GM21526 (cell line): ENCODE results near the gene PTPRN2.
"Not testable (repeated sequence)": the region's sequence is repeated elsewhere in the genome, so short reads cannot be mapped to it uniquely, and the experiment has no call there.

Source experiments
- ATAC-seq: cut with Tn5 transposase; IDR thresholded peaks from one replicate; pipeline ENCODE4 v1.9.1; 2021; ENCODE audit warnings: moderate library complexity; ENCODE audit not compliant: unreplicated experiment, low FRiP score

The PTPRN2 gene

DNA sequence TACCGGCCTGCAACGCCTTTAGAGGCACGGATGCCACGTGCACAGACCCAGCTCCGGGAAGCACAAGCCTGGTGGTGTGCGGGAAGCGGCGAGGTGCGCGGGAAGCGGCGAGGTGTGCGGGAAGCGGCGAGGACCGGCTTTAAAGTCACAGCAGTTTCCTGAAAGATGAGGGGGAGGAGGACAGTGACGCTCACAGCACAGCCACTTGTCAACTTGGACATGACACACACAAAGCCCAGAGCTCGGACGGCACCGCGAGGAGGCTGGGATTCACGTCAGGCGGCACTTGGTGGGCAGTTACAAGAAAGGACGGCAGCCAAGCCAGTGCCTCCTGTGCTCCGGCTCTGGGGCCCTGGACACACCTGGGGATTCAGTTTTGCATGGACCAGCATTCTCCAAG lies 724.9 kb downstream of the PTPRN2 start:
- no peak for ATAC-seq

DNA sequence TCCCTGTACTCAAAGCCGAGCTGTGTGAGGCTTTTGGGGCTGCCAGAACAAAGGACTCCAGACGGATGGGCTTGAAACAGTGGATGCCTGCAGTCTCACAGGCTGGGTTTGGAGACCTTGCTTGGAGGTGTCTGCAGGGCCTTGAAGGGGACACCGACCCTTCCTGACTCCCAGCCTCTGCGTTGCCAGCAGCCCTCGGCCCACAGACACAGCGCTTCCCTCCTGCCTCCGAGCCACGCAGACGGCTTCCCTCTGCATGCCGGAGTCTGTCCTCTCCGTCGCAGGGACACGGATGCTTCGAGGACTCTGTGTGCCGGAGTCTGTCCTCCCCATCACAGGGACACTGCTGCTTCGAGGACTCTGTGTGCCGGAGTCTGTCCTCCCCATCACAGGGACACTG lies 726.1 kb downstream of the PTPRN2 start:
- no peak for ATAC-seq

DNA sequence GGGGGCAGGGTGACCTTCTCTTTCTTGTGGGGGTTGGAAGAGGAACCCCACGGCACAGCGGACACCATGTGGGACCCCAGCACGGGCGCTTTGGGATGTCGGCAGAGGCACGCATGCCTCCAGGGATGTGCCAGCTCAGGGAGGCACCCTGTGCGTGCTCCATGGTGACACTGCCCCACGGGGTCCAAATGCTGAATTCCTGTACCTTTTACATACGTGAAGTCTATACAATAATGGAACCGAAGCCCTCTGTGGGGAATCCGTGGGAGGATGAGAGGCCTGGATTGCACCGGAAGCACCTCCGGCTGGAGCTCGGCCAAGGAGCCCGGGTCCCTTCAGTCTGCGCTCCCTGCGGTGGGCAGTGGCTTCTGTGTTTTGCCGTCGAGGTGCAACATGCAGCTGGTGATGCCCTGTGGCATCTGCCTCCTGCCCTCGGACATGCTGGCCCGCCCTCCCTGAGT lies 726.6 kb downstream of the PTPRN2 start:
- no peak for ATAC-seq

DNA sequence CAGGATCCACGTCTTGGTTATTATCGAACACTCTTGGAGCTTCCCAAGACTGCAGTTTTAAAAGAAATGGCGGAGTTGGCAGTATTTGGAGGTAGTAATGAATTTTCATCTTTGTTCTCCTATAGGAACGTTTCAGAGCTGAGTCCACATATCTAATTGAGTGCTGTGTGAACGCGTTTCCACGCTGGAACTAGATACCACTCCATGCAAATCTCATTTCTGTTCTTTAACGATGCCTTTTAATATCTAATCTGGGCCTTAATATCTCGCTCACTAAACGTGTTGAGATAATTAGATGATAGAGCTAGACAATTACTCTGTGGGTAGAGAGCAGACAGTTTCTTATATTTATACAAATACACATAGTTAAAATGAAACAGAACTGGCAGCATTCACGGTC lies 727.2 kb downstream of the PTPRN2 start:
- ATAC-seq, result no peak

DNA sequence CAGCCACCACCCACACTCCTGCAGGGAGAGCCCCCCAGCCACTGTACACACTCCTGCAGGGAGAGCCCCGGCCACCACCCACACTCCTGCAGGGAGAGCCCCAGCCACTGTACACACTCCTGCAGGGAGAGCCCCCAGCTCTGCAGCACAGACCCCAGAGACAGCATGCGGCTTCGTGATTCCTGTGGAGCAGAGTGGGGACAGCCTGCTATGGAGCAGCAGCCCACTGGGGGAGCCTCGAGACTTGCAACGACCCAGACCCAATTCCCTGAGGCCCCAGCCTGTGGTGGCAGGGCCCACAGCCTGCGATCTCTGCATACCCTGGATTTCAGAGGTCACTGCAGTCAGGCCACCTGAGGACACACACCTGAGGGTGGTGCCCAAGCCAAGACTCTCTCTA lies 727.7 kb downstream of the PTPRN2 start:
- no peak for ATAC-seq

DNA sequence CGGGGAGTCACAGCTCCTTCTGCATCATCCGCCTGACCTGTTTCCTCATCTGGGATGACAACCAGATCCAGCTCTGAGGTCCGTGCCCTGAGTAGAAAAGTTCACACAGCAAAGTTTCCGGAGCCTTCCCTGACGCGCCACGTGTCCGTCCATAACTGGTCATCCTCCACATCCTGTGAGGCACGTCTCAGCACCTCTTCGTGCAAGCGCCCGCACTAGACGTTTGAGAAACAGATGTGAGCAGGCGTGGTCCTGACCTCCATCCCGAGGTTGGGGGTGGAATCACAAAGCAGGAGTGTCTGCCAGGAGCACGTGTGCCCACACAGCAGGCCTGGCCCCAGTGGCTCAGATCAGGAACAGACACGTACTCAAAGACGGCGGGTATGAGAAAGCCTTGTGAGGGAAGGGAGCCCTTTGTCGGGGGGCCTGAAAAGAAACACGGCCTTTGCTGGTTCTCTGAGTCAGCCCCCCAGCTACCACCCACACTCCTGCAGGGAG lies 730.0 kb downstream of the PTPRN2 start:
- ATAC-seq, result no peak

DNA sequence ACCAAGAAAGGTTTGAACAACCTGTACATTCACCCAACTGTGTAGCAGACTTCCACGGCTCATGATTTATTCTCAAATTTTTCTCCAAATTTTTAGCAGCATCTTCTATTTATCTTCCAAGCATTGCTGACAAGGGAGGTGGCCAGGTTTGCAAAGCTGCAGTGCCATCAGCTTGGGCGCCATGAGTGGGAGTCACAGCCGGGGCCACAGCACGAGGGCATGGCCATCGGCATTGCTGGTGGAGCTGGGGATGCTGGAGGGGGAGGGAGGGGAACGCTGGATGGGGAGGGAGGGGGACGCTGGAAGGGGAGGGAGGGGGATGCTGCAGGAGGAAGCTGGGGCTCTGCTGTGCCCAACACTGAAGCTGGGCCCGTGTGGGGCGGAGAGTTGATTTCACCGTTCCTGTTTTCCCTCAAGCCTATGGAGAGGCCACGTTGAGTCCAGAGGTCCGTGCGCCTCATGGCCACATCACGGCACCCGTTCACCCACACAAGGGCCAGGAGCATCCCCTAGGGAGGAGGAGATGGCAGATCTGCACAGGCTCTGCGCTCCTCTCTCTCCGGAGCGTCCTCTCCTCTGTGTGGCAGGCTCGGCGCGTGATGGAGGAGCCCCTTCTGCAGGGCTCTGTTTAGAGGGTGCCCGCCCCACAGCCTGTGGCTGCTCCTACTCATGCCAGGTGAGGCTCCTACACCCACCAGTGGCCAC lies 730.6 kb downstream of the PTPRN2 start:
- no peak for ATAC-seq

DNA sequence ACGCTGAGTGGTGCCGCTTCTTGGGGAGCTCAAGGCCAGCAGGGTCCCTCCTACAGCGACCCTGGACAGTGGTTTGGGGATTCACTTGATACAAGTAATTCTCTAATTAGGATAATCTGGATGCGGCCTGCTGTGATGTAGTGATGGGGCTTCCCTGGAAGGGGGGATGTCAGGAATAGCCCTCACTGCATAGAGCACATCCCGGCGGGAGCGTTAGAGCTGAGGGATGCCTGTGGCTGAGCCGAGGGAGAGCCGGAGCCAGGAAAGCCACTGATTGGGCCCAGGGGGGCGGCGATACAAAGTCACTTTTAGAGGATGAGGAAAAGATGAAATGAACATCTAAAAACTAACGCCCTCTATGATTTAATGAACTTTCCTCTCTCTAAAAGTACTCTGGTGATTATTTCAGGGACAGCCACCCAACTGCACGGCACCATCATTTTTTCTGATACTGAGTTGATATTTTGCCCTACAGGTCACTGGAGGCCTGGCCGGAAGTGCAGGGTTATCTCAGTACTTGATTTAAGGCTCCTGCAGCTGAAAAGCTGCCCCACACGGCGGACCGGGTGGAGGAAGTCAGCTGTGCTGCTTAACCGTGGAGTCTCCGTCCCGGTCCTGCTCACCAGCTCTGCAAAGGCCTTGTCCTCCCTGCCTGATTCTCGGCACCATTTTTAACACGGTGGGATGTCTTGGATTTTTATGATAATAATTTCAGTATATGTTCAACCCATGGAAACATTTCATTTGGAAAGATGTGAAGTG lies 732.0 kb downstream of the PTPRN2 start:
- no peak for ATAC-seq

DNA sequence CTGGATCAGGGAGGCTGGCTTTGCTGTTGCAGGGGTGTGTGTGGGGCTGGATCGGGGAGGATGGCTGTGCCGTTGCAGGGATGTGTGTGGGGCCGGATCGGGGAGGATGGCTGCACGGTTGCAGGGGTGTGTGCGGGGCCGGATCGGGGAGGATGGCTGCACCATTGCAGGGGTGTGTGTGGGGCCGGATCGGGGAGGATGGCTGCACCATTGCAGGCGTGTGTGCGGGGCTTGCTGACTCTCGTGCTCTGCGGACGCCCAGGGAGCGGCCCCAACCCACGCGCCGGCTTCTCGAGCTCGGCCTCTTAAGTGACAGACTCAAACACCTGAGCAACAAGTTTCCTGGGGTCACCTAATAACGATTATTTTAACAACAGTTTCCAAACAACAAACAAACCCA lies 732.6 kb downstream of the PTPRN2 start:
- ATAC-seq, result no peak

DNA sequence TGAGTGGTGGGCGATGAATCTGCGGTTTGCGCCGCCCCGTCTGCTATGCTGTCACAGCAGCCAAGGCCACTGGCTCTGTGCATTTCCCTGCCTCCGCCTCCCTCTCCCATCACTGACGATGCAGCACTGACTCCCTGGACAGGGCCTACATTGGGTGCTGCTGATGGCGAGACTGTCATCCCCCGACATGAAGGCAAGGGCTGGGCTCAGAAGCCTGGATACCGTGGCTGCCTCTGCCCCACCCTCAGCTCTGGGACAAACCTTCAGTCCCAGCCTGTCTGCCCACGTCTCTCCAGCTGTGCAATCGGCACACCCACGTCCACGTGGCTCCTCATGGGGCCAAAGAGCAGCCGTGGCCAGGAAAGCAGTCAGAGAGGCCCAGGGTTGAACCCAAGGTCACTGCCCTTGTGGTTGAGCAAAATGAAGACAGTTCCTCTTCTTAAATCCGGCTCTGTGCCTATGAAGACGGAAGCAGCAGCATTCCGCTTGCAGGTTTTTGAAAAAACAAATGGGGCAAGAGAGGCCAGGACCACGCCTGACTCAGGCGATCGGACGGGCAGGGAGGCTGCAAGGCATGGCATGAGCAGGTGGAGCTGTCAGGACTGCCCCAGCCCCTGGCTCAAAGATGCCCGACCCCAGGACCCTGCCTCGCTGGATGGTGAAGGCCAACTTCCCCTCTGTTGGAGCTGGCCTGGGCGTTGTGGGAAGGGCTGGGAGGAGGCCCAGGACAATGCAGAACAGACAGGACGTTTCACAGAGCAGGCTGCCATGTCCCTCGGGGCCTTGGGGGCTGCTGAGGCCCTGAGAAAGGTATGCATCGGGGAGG lies 733.3 kb downstream of the PTPRN2 start:
- no peak for ATAC-seq

DNA sequence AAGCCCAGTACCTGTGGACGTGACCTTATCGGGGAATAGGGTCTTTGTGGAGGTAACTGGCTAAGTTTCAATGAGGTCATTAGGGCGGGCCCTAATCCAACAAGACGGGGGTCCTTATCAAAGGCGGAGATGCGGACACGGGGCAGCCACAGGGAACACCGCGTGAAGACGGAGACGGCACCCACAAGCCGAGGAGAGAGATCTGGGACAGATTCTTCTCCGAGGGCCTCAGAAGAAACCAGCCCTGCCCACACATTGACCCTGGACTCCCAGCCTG lies 733.9 kb downstream of the PTPRN2 start:
- ATAC-seq, result no peak

DNA sequence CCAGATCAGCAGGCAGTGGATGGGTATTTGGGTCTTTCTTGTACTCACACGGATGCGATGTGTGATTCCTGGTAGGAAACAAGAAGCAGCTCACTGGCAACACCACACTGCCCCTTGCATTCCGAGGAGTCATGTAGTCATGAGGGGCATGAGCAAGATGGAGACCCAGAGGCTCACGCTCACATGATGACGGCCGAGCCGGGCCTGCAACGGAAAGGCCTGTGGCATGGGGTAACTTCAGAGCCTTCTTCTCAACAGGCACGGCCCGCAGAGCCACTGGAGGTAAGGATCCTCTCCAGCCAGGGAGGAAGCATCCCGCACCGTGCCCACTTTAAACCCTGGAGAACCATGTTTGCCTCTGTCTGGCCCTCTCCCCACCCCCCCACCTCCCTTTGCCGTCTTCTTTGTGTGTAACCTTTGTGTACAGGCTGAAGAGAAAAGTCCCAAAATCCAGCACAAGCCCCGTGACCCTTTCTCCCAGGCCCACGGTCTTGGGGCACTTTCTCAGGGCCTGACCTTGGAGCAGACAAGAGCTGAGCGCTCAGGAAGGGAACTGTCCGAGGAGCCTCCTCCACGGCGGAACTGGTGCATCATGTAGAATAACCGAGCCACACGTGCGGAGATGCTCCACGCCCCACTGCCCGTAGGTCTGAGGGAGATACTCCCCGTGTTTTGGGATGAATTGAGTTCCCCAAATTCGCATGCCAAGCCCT lies 734.4 kb downstream of the PTPRN2 start:
- ATAC-seq, result no peak

DNA sequence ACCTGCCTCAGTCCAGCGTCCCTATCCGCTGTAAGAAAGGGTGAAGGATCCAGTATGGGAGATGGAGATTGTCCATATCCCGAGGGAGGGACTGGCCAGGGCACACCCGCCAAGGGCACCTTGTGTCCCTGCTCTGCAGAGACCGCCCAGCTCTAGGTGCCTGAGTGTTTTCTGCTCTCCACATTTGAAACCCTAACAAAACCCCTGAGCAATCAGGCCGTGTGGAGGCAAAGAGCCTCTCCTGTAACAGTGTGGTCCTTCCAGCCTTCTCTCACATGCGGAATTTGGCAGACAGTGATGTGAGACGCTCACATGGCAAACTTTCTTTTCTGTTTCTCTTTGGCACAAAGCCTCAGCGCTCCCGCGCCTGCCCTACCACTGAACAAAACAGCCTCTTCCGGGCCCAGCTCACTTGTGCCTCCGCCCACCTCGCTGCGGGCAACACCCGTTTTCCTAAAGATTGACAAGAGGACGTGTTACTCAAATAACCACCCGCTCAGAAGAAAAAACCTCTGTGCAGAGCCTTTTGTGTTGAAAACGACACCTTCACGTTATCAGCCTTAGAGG lies 736.0 kb downstream of the PTPRN2 start:
- ATAC-seq, result no peak

DNA sequence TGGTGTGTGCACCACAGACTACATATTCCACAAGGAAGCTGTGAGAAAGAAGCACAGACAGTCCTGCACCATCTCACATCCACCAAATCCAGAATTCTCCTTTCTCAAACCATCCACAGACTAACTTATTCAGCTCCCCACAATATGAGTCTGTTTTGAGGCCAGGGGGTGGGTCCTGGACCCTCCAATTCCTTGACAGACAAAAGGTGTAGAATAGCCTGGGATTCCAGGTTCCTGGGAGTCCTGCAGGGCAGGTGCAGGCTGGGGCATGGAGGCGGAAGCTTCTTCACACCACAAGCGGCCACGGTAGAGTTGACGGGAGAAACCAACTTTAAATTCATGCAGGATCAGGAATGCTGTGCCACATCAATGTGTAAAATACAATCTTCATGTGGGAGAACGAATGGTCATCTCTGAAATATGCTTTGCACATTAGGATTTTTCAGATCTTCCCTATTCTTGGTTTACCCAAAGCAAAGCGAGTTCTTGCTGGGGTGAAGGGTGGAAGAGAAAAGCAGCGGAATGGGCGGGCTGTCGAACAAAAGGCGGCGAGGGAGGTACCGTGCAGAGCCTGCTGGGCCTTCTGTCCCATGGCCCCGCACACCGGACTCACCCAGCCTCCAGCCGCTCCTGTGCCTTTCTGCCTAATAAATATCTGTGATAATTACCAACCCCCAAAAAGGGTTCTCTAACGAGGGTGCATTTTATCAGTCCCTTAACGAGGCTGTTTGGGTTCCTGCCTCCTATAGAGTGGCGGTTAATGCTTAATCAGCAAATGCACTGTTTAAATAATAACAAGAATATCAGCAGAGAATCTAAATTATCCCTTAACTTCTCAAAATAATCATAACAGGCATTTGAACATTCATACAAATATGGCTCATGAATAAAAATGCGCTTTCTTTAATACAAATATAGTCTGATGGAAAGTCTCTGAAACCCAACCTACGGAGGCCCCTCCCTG lies 736.9 kb downstream of the PTPRN2 start:
- ATAC-seq, result no peak

DNA sequence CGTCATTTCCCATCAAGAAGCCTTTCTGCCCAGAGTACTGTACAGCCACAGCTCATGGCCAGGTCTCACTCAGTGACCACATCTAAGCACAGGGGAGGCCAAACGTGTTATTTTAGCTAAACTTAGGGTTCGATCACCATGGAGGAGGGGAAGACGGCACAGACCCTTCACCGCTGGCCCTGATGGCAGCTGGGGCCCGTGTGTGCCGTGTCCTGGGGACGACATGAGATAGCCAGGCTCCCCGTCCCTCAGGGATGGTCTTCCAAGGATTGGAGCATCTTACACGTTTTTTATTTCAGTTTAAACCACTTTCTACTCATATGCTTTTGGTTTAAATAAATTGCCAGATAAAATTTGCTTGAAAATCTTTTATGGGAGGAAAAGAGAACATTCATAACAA lies 737.9 kb downstream of the PTPRN2 start:
- no peak for ATAC-seq

DNA sequence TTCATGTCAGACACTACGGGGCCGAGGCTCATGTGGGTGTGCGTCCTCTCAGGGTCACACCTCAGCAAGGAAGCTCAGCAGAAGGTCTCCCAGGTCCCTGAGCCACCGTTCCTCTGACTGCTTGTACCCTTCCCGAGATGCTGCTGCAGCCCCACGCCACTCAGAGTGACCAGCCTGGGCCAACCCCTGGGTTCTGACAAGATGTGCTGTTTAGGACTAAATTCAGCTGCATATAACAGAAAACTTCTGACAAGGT lies 738.4 kb downstream of the PTPRN2 start:
- ATAC-seq, result no peak

DNA sequence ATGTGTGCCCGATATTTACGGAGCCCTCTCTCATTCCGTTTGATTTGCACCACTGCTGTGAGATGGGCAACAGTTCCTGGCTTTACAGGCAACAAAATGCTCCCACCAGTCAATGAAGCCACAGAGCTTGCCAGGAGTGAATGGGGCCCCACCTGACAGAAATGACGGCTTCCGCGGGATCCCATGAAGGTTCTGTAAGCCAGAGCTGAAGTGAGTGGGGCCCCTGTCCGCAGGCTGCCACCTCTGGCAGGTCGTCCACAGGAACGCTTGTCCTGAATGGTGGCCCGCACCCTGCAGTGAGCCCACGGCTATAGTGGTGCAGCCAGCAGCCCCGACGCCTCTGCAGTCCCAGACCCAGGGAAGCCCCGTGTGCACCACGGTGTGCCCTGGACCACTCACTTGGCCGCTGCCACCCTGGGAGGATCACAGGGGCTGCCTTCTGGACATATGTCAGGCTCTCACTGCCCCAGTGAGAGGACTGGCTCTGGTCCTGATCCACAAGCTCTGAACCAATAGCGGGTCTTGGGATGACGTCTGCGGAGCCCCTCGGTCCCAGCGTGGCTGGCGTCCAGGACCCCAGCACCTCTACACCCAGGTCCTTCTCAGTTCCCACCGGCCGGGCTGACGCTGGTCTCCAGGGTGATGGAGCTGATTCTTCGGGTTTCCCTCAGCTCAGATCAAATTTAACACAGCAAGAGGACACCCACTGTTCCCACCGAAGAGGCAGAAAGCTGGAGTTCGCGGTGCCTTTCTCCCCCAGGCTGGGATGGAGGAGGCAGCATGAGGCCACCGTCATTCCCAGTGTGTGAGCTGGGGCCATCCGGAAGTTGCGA lies 738.9 kb downstream of the PTPRN2 start:
- no peak for ATAC-seq

DNA sequence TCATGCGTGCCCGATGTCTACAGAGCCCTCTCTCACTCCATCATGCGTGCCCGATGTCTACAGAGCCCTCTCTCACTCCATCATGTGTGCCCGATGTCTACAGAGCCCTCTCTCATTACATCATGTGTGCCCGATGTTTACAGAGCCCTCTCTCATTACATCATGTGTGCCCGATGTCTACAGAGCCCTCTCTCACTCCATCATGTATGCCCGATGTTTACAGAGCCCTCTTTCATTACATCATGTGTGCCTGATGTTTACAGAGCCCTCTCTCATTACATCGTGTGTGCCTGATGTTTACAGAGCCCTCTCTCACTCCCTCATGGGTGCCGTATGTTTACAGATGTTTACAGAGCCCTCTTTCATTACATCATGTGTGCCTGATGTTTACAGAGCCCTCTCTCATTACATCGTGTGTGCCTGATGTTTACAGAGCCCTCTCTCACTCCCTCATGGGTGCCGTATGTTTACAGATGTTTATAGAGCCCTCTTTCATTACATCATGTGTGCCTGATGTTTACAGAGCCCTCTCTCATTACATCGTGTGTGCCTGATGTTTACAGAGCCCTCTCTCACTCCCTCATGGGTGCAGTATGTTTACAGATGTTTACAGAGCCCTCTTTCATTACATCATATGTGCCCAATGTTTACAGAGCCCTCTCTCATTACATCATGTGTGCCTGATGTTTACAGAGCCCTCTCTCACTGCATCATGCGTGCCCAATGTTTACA lies 739.7 kb downstream of the PTPRN2 start:
- not testable (repeated sequence) for ATAC-seq
